Neuronal stem cell (in vitro differentiated cells): ENCODE measurements around the gene KIF11.

ENCODE experiments used
- DNase-seq: peaks from one replicate; pipeline ENCODE4 v3.0.0-alpha.2; 2013; ENCODE audit warnings: low spot score
- H2AFZ ChIP-seq: one replicate; pipeline ENCODE4 v1.6.1; 2013; ENCODE audit warnings: mild to moderate bottlenecking, low read length, inconsistent platforms
- H2AK5ac ChIP-seq: 2 replicates; pipeline ENCODE4 v1.6.1; 2013; ENCODE audit warnings: low read depth, mild to moderate bottlenecking, inconsistent platforms, low read length, moderate library complexity, mixed read lengths
- H2BK120ac ChIP-seq: 2 replicates; pipeline ENCODE4 v1.6.1; 2013; ENCODE audit warnings: low read depth, mild to moderate bottlenecking, inconsistent platforms, low read length, moderate library complexity, mixed read lengths
- H2BK12ac ChIP-seq: one replicate; pipeline ENCODE4 v1.6.1; 2013; ENCODE audit warnings: low read length, inconsistent platforms
- H2BK15ac ChIP-seq: 2 replicates; pipeline ENCODE4 v1.6.1; 2013; ENCODE audit warnings: mild to moderate bottlenecking, low read length, inconsistent platforms, mixed read lengths
- H2BK5ac ChIP-seq: one replicate; pipeline ENCODE4 v1.6.1; 2013; ENCODE audit warnings: inconsistent platforms, mild to moderate bottlenecking, low read length, moderate library complexity
- H3K14ac ChIP-seq: one replicate; pipeline ENCODE4 v1.6.1; 2013; ENCODE audit warnings: low read length, inconsistent platforms
- H3K18ac ChIP-seq: 2 replicates; pipeline ENCODE4 v1.6.1; 2013; ENCODE audit warnings: low read length, inconsistent platforms
- H3K23ac ChIP-seq: 2 replicates; pipeline ENCODE4 v1.6.1; 2013; ENCODE audit warnings: low read depth, mild to moderate bottlenecking, mixed read lengths, low read length, inconsistent platforms; ENCODE audit not compliant: poor library complexity
- H3K27ac ChIP-seq: replicated peaks from 3 replicates; pipeline ENCODE4 v1.5.1; 2013; ENCODE audit warnings: low read length, inconsistent platforms
- H3K27me3 ChIP-seq, 3 experiments: 2 replicates each; pipeline ENCODE4 v1.6.1; 2013; ENCODE audit warnings: low read length in 3 of 3, mild to moderate bottlenecking in 2 of 3, inconsistent platforms in 1 of 3, low read depth in 1 of 3, mixed read lengths in 1 of 3, moderate library complexity in 1 of 3; ENCODE audit not compliant: control insufficient read depth in 3 of 3, insufficient read depth in 3 of 3
- H3K36me3 ChIP-seq, 2 donors: replicated peaks in 1 of 2; 2 replicates each; pipeline ENCODE4 v1.6.1; 2013; ENCODE audit warnings: low read length in 2 of 2; ENCODE audit not compliant: control insufficient read depth in 2 of 2, insufficient read depth in 2 of 2
- H3K4ac ChIP-seq: 2 replicates; pipeline ENCODE4 v1.6.1; 2013; ENCODE audit warnings: inconsistent platforms, mild to moderate bottlenecking, low read length, moderate library complexity
- H3K4me1 ChIP-seq, 2 donors: 1 replicate in 1 of 2; 2 replicates in 1 of 2; pipeline ENCODE4 v1.6.1; 2013; ENCODE audit warnings: low read length in 2 of 2, low read depth in 1 of 2; ENCODE audit not compliant: control insufficient read depth in 2 of 2, insufficient read depth in 1 of 2
- H3K4me2 ChIP-seq: one replicate; pipeline ENCODE4 v1.6.1; 2013; ENCODE audit warnings: mild to moderate bottlenecking, low read length, inconsistent platforms; ENCODE audit not compliant: insufficient read depth, poor library complexity, severe bottlenecking
- H3K4me3 ChIP-seq, 2 donors: 2 replicates each; pipeline ENCODE4 v1.5.1; 2013; ENCODE audit warnings: low read length in 2 of 2, mild to moderate bottlenecking in 2 of 2, inconsistent platforms in 1 of 2, moderate library complexity in 1 of 2
- H3K79me1 ChIP-seq: one replicate; pipeline ENCODE4 v1.6.1; 2013; ENCODE audit warnings: low read depth, mild to moderate bottlenecking, inconsistent platforms, low read length, moderate library complexity
- H3K9ac ChIP-seq: one replicate; pipeline ENCODE4 v1.6.1; 2013; ENCODE audit warnings: mild to moderate bottlenecking, low read depth, low read length, inconsistent platforms; ENCODE audit not compliant: poor library complexity
- H3K9me3 ChIP-seq, 2 donors: replicated peaks in 1 of 2; 2 replicates each; pipeline versions ENCODE3 to v1.6.1; 2013; ENCODE audit warnings: low read length in 2 of 2, mild to moderate bottlenecking in 2 of 2, inconsistent platforms in 1 of 2, low read depth in 1 of 2, mixed read lengths in 1 of 2, moderate library complexity in 1 of 2; ENCODE audit not compliant: control insufficient read depth in 2 of 2, insufficient read depth in 1 of 2
- H4K8ac ChIP-seq: one replicate; pipeline ENCODE4 v1.6.1; 2013; ENCODE audit warnings: low read depth, mild to moderate bottlenecking, inconsistent platforms, low read length, moderate library complexity
- H4K91ac ChIP-seq: one replicate; pipeline ENCODE4 v1.6.1; 2013; ENCODE audit warnings: low read length, low read depth, mild to moderate bottlenecking, inconsistent platforms; ENCODE audit not compliant: poor library complexity
- WGBS, 2 donors: extraction: QIAGEN DNeasy Blood & Tissue Kit; methylation state at CpG; one replicate each; pipeline ENCODE4 v1.1.7; 2013; ENCODE audit warnings: missing lambda C conversion rate in 2 of 2, mixed read lengths in 1 of 2; ENCODE audit not compliant: insufficient read length in 2 of 2, insufficient replicate concordance in 1 of 2; ENCODE audit errors: extremely low coverage in 2 of 2; 5-methylcytosine and 5-hydroxymethylcytosine counted together

KIF11 gene

DNA sequence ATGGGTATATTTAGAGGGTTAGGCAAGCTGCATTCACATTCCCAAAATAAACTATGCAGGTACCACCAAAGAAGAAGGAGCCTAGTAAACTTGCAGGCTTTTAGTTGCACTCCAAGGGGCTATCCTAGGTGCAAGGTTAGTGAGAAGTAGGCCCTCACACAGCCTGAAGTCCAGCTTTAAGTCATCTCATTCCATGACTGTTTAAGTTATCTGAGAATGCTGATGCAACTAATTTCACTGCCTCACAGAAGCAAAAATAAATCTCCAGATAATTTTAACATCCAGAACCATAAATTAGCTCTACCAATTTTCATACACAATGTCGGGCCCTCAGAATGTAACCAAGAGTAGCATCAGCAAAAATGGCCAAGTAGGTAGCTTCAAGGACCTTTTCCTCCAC is 62.5 kb downstream of the KIF11 start:
- no peak overlapping the region for H4K91ac ChIP-seq
- no peak overlapping the region for H3K4me3 ChIP-seq
- no peak overlapping the region for H3K4ac ChIP-seq
- no peak for DNase-seq
- no peak overlapping the region for H3K14ac ChIP-seq
- H2AFZ ChIP-seq: no peak overlapping the region
- WGBS, 2 donors: no CpG with 5 or more reads among the region's 1 CpG
- no peak overlapping the region for H2BK12ac ChIP-seq
- no peak overlapping the region for H2AK5ac ChIP-seq
- H3K18ac ChIP-seq: no peak overlapping the region
- no peak overlapping the region for H2BK15ac ChIP-seq
- no peaks in the 10 kb centered on the region for H3K79me1 ChIP-seq
- no peak overlapping the region for H2BK120ac ChIP-seq
- no peak overlapping the region for H4K8ac ChIP-seq
- no peak overlapping the region for H2BK5ac ChIP-seq
- H3K23ac ChIP-seq: no peak overlapping the region
- no peak overlapping the region for H3K4me2 ChIP-seq
- H3K9ac ChIP-seq: no peak overlapping the region
- no peak overlapping the region for H3K27ac ChIP-seq
- no peaks in the 10 kb centered on the region for H3K4me1 ChIP-seq
- no peaks in the 10 kb centered on the region for H3K27me3 ChIP-seq
- peaks cover 14 to 61% of the 10 kb centered on the region in 2 donors for H3K36me3 ChIP-seq
- no peaks in the 10 kb centered on the region for H3K9me3 ChIP-seq

DNA sequence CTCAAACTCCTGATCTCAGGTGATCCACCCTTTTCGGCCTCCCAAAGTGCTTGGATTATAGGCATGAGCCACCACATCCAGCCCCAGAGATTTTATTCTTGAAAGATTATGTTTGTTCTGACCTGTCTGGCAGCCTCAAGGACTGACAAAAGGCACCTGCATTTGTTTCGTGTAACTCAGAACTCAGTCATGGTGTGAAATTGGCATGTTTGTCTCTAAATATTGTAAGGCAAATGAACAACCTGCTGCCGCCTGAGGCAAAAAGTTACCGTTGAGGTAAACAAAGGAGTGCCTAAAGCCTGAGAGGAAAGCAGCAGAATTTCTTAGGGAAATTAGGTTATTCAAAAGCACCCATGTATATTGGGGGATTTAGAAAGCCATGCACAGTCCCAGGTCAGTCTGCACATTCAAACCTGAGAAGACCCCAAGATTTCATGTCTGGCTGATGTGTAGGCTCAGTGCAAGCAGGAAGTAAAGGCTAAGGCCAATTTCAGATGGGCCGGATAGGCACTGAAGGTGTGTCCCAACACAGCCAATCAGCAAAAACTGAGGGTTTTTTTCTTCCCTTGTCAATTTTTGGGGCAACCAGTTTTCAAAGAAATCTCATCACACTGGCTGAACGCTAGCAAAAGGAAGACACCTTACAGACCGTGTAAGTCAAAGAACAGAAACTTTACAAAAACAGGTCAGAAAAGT is 63.5 kb downstream of the KIF11 start:
- Histone ChIP-seq H3K4me1 (no peaks in the 10 kb centered on the region), H2BK15ac (no peak overlapping the region), H3K4me2 (no peak overlapping the region), H3K9ac (no peak overlapping the region), H3K4me3 (no peak overlapping the region), H3K27me3 (no peaks in the 10 kb centered on the region), H3K14ac (no peak overlapping the region), H3K9me3 (no peaks in the 10 kb centered on the region), H3K23ac (no peak overlapping the region), H2BK5ac (no peak overlapping the region), H3K18ac (no peak overlapping the region), H2BK12ac (no peak overlapping the region), H2AK5ac (no peak overlapping the region), H3K4ac (no peak overlapping the region), H4K91ac (no peak overlapping the region), H2BK120ac (no peak overlapping the region), H2AFZ (no peak overlapping the region), H3K36me3 (peaks cover 11 to 52% of the 10 kb centered on the region in 2 donors), H3K27ac (no peak overlapping the region), H4K8ac (no peak overlapping the region), H3K79me1 (no peaks in the 10 kb centered on the region)
- DNase-seq: no peak
- WGBS, 2 donors: no CpG with 5 or more reads among the region's 7 CpGs

- no peak overlapping the region for H3K27ac ChIP-seq
- no peak overlapping the region for H3K4ac ChIP-seq
- no peaks in the 10 kb centered on the region for H3K4me1 ChIP-seq
- no peaks in the 10 kb centered on the region for H3K9me3 ChIP-seq
- no peak overlapping the region for H2BK5ac ChIP-seq
- H2BK15ac ChIP-seq: no peak overlapping the region
- no peaks in the 10 kb centered on the region for H3K27me3 ChIP-seq
- no peak overlapping the region for H3K23ac ChIP-seq
- H3K36me3 ChIP-seq: peaks cover 7 to 46% of the 10 kb centered on the region in 2 donors
- no peak overlapping the region for H3K14ac ChIP-seq
- H4K91ac ChIP-seq: no peak overlapping the region
- H2AFZ ChIP-seq: no peak overlapping the region
- H3K18ac ChIP-seq: no peak overlapping the region
- H2BK120ac ChIP-seq: no peak overlapping the region
- H4K8ac ChIP-seq: no peak overlapping the region
- H3K4me3 ChIP-seq: no peak overlapping the region
- H2AK5ac ChIP-seq: no peak overlapping the region
- DNase-seq: no peak
- H3K9ac ChIP-seq: no peak overlapping the region
- no peaks in the 10 kb centered on the region for H3K79me1 ChIP-seq
- H3K4me2 ChIP-seq: no peak overlapping the region
- WGBS, 2 donors: no CpG with 5 or more reads among the region's 5 CpGs
- no peak overlapping the region for H2BK12ac ChIP-seq
Measured at GRCh38 chr10:92657024-92657423, 64.1 kb downstream of the KIF11 start.

- no peak overlapping the region for H3K18ac ChIP-seq
- H4K91ac ChIP-seq: no peak overlapping the region
- H3K27me3 ChIP-seq: no peaks in the 10 kb centered on the region
- H3K23ac ChIP-seq: no peak overlapping the region
- no peak overlapping the region for H3K4me3 ChIP-seq
- H3K9ac ChIP-seq: no peak overlapping the region
- H3K14ac ChIP-seq: no peak overlapping the region
- peak; percentile 0 for DNase-seq
- H2AFZ ChIP-seq: no peak overlapping the region
- H3K27ac ChIP-seq: no peak overlapping the region
- no peak overlapping the region for H4K8ac ChIP-seq
- H2BK5ac ChIP-seq: no peak overlapping the region
- H2BK15ac ChIP-seq: no peak overlapping the region
- no peaks in the 10 kb centered on the region for H3K4me1 ChIP-seq
- no peaks in the 10 kb centered on the region for H3K79me1 ChIP-seq
- H3K4ac ChIP-seq: no peak overlapping the region
- H3K36me3 ChIP-seq: no peaks in the 10 kb centered on the region
- no peak overlapping the region for H2AK5ac ChIP-seq
- H2BK120ac ChIP-seq: no peak overlapping the region
- no peak overlapping the region for H2BK12ac ChIP-seq
- H3K9me3 ChIP-seq: peaks cover 0 to 1% of the 10 kb centered on the region in 2 donors
- H3K4me2 ChIP-seq: no peak overlapping the region
Measured at GRCh38 chr10:92662848-92663247, 69.9 kb downstream of the KIF11 start.
